GM19395 (cell line): ENCODE measurements around the gene RHOG.
"Not testable (repeated sequence)": the region's sequence is repeated elsewhere in the genome, so short reads cannot be mapped to it uniquely, and the experiment has no call there.

Experiments used
- ATAC-seq: cut with Tn5 transposase; IDR thresholded peaks from one replicate; pipeline ENCODE4 v1.9.1; 2021; ENCODE audit warnings: mild to moderate bottlenecking, moderate library complexity; ENCODE audit not compliant: unreplicated experiment

RHOG gene

GRCh38 chr11:3834664-3835461 lies 5.9 kb downstream of the RHOG start:
- no peak for ATAC-seq

GRCh38 chr11:3834349-3834663 lies 6.5 kb downstream of the RHOG start:
- ATAC-seq = no peak

- ATAC-seq = no peak
These were observed 7.3 kb downstream of the RHOG start for GRCh38 chr11:3833449-3833848.

GRCh38 chr11:3832816-3833215 lies 7.9 kb downstream of the RHOG start:
- ATAC-seq = no peak

GRCh38 chr11:3831378-3832239 lies 9.2 kb downstream of the RHOG start:
- no peak for ATAC-seq

GRCh38 chr11:3830730-3831129 lies 10.0 kb downstream of the RHOG start:
- ATAC-seq = no peak

- ATAC-seq = no peak
These were observed 10.7 kb downstream of the RHOG start for GRCh38 chr11:3830088-3830487.

- ATAC-seq = no peak
These were observed 13.1 kb downstream of the RHOG start for GRCh38 chr11:3827434-3828186.

- no peak for ATAC-seq
These were observed 14.0 kb downstream of the RHOG start for GRCh38 chr11:3826721-3827120.

GRCh38 chr11:3825473-3826154 lies 15.1 kb downstream of the RHOG start:
- ATAC-seq = no peak

- peak; percentile 88 for ATAC-seq
These were observed 15.9 kb downstream of the RHOG start for GRCh38 chr11:3824714-3825472.

GRCh38 chr11:3823762-3824506 lies 16.8 kb downstream of the RHOG start:
- no peak for ATAC-seq

- no peak for ATAC-seq
These were observed 17.5 kb downstream of the RHOG start for GRCh38 chr11:3823303-3823702.

GRCh38 chr11:3822312-3822711 lies 18.4 kb downstream of the RHOG start:
- no peak for ATAC-seq

- ATAC-seq = no peak
These were observed 19.8 kb downstream of the RHOG start for GRCh38 chr11:3820971-3821370.

- no peak for ATAC-seq
These were observed 23.5 kb downstream of the RHOG start for GRCh38 chr11:3817181-3817800.

GRCh38 chr11:3816673-3817072 lies 24.1 kb downstream of the RHOG start:
- no peak for ATAC-seq

- no peak for ATAC-seq
These were observed 24.9 kb downstream of the RHOG start for GRCh38 chr11:3815845-3816244.

- not testable (repeated sequence) for ATAC-seq
These were observed 25.9 kb downstream of the RHOG start for GRCh38 chr11:3814832-3815231.
